Glomerular endothelial cell (primary cell): ENCODE measurements around the gene KRT9. TPM values are rescaled to one million over a fixed set of nuclear protein-coding genes. Genes with fewer than 3 reads are reported as not detected.

ENCODE experiments used
- DNase-seq: peaks from one replicate; pipeline ENCODE4 v3.0.0-alpha.2; 2011; ENCODE audit warnings: low read depth, low spot score; ENCODE audit errors: extremely low read depth
- total RNA-seq: library from RNA; depleted of rRNA; stranded (reverse); fragments of >200 nt; gene quantifications from 2 replicates; pipeline ENCODE4 v1.2.3, GENCODE V29; 2015

KRT9 gene
- total RNA-seq, 1 donor from 2014 or later = not detected

DNA sequence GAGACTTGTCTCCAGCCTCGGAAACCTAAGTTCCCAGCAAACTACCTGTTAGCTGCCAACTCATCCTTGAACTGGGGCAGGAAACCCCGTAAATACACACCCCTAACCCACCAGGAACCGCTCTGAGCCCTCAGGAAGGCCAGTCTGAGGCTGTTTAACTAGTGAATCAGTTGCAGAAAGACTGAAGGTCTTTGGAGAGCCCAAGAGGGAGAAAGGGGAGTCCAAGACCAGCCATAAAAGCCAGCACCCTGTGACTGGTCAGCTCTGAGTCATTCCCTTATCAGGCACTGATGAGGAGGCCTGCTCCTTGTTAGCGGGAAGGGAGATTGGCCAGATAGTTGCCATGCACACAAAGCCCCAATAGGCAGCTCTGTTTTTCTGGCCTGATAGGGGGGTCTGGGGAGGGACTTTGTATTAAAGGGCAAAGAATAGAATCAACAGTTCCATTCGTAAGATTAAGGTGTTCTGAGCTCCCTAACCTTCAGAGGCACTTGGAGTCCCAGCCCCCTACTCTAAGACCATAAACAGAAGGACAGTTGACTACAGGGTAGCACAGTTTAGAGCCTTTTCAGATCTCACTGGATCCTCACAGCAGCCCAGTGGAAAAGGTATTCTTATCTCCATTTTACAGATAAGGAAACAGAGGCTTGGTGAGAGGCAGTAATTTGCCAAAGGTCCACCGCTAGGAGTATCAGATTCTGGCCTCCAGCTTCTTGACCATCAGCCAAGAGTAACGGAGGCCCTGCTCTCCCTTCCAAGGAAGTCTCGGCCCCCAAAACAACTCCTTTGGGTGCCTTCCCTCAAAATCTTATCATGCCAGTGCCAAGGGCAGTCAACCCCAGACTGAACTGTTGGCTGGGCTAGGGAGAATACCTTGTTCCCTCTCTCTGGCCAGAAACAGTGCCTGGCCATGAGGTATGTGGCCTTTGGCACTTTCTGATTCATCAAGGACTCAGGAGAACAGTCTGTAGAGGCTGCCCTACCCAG is 41.5 kb downstream of the KRT9 start:
- peak; percentile 65 for DNase-seq

DNA sequence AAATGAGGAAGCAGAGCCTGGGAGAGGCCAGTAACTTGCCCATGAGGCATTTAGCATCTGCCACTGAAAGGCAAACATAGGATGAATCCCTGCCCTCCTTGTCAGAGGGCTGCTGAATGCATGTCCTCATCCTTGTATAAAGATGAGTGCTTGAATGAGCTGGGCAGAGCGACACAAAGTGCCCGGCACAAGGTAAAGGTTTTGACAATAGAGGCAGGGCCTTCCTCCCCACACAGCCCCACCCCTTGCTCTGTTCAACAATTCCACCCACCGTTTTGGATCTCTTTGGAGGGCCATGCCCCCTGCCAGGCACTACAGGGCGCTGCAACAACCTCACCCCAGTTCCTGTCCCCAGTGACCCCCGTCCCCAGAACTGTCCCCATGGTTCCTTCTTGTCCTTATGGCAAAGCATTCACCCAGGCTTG is 42.4 kb downstream of the KRT9 start:
- DNase-seq = no peak

DNA sequence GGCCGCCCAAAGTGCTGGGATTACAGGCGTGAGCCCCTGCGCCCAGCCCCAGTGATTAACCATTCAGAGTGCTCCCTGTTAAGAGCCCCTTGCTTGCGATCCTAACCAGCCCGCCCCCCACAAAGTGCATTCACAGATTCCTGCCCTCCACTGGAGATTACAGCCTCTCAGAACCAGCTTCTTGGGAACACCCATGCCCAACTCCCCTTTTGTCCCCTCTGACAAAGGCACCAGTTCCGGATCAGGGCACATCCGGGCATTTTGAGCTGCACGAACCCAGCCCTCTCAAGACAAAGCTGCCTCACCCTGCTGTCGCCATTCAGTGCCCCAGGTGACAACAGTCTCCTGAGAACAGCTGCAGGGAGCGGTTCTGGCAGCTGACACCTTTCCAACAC is 42.9 kb downstream of the KRT9 start:
- DNase-seq = no peak

DNA sequence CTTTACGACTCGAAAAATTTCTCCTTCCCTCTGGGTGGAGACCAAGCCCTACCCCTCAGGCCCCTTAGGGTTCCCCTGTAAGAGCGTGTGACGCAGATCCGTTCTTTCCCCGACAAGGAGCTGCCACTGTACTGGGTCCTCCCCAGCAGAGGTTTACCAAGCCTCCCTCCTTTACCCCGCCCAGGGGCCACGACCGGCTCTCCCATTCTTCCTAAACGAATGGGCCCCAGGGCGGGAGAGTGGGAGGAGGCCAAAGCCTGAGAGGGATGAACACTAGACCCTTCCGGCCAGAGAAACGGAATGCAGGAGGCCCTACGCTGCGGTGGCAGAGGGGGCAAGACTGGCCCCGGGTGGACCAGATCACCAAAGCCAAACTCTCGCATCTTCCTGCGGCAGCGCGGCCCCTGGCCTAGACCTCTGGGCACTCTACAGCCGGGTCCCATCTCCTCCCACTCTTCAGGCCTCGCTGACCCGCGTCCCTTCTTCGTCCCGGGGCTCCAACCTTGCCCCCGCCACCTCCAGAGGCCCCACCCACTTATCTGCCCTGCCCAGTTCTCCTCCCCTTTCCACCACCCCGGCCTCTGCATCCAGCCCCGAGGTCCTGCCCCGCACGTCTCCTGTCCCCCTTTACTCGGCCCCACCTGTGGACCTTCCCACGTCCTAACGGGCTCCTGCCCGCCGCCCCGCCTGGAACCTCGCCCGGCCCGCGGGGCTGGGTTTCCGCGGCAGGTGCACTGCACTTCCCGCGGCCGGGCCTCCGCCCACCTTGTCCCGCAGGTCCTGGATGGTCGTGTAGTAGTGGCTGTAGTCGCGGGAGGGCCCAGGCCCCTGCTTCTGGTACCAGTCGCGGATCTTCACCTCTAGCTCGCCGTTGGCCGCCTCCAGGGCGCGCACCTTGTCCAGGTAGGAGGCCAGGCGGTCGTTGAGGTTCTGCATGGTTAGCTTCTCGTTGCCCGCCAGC is 44.5 kb downstream of the KRT9 start:
- no peak for DNase-seq

DNA sequence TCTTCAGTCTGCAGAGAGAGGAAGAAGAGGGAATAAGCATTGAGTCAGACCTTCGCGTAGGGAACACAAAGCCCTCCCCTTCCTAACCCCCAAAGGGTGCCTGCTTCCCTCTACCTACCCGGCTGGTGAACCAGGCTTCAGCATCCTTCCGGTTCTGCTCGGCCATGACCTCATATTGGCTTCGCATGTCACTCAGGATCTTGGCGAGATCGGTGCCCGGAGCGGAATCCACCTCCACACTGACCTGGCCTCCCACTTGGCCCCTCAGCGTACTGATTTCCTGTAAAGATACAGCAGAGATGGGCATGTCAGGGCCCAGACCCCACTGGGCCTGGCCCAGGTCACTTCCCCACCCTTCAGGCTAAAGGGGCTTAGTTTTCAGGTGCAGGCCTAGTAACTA is 47.6 kb downstream of the KRT9 start:
- DNase-seq = no peak

DNA sequence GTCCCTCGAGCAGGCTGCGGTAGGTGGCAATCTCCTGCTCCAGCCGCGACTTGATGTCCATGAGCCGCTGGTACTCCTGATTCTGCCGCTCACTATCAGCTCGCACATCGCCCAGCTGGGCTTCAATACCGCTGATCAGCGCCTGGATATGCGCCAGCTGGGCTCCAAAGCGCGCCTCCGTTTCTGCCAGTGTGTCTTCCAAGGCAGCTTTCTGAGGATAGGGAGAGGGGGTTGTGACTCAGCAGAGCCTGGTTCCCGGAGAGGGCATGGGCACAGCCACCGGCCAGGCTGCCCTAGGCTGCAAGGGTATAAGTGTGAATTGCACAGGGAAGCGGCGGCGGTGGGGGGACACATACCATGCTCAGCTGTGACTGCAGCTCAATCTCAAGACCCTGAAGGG is 48.1 kb downstream of the KRT9 start:
- DNase-seq = no peak

DNA sequence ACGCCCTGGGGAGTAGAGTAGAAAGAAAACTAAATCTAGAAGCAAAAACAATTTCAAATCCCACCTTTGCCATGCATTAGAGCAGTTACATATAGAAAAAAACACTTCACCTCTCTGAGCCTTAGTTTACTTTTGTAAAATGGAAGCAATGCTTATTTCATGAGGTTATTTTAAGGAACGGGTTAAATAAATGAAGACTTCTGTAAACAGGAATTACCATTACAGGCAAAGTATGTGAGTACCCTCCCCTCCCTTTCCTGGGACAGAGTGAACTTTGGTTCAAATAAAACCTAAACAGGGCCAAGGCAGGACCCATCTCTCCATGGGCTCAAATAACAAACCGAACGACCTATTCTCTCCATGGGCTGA is 48.6 kb downstream of the KRT9 start:
- DNase-seq = no peak

DNA sequence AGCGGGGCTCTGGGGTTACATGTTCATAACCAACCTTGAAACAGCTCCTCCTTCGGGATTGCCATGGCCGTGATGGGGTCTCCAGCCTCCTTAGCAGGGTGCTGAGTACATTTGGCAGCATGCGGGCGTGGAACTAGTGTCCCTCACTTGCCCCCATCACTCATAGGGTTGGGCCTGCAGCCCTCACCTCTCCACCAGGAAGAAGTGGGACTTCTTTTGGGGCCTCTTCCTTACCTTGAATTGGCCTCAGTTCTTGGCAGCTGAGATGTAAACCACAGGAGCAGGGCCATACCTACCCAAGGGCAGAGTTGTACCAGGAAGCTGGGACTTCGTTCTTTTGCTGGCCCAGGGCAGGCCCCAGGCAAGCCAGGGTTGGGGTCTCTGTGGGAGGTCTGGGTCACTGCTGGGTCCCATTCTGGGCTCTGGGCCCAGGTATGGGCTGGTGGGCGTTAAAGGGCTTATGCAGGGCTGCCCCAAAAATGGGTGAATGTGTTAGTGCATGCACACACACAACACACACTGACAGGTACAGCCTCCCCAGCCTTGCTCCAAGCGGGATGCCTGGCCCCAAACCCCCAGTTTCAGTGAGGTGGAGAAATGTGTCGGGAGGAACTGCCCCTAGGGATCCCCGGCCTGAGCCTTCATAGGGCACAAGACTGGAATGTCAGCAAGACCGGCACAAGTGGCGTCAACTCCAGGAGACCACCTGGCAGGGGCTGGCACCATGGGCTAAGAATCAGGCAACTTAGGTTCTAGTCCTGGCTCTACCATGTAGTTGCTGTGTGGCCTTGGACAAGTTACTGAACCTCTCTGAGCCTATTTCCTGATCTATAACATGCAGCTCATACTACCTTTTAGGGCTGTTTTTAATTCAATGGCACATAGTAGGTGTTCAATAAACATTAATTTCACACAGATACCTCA is 49.3 kb downstream of the KRT9 start:
- no peak for DNase-seq

DNA sequence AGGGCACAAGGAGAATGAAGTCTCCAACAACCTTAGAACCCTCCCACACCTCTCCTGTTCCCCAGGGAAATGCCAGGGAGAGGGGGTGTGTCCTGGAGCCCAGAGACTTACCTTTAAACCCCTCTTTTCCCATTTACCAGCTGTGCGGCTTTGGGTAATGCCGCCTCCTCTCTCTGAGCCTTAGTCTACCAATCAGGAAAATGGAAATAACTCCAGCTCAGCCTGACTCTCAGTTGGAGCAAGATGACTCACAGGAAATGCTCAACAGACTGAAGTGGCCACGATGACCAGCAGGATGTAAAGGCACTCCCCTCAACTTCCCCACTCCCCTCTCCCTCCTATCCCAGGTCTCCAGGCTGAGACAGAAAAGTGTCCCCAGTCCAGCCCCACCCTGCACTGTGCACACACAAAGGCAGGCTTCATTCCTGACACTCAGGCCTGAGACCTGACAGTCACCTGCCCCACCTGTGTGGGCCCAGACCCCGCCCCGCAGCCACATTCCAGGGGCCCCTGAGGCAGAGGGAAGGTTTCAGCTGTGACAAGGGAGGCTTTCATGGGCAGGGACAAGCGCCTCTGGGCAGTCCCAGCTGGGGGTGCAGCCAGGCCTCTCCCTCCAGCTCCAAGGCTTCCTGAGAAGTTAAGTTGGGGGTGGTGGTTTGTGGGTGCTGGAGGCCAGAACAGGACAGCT is 50.1 kb downstream of the KRT9 start:
- DNase-seq = peak; percentile 47

DNA sequence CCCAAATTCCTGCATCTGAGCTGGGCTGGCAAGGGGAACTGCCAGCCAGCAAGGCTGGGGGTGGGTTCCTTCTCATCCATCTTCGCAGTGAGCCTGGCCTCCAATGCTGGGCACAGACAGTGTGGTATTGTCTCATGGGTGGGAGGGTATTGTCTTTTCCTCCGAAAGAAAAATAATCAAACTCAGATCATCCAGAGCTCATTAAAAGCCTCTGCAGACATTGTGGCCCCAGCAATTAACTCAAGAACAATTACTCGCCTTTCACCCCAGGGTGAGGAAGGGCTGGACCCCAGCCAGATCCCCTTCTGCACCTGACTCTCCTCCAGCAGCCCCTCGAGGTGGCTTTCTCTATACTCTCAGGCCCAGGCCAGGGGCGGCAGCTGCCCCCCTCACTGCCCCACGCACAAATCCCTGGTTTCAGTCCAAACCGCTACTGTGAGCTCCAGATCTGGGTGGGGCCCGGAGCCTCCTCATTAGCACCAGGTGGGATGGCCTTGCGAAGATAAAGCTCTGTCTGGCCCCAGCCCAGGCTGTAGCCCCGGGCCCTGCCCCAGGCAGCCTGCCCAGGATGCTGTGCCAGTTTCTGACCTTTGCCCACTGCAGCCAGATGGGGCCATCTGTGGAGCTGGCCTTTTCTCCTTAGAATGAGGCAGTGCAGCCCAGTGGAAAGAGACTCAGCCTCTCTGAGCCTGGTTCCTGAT is 50.9 kb downstream of the KRT9 start:
- DNase-seq = no peak

DNA sequence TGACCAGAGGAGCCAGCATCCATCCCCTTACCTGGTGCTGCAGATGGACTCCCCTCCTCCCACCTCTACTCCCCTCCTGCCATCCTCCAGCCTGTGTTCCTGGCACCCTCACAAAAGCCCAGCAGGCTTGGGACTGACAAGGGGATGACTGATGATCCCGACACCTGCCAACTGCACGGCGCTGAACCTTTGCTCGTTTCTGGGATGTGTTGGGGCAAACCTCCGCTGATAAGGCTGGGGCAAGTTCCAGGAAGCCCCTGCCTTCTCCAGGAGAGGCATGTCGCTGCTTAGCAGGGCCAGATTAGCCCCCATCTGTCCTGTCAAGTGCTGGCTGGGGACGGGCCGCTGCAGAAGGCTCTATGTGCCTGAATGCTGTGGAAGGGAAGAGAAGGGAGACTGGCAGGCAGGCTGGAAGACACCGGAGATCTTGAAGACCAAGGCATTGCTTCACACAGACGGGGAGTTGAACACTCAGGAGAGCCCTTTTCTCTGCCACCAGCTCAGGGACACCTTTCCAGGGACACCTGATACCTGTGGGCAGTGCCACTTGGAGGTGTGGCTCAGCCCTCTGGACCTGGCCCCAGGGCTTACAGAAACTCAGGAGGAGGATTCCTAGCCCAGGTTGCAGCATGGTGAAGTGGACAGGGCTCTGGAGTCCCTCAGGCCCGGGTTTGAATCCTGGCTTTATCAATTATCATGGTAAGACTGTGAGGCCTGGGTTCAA is 52.2 kb downstream of the KRT9 start:
- no peak for DNase-seq

DNA sequence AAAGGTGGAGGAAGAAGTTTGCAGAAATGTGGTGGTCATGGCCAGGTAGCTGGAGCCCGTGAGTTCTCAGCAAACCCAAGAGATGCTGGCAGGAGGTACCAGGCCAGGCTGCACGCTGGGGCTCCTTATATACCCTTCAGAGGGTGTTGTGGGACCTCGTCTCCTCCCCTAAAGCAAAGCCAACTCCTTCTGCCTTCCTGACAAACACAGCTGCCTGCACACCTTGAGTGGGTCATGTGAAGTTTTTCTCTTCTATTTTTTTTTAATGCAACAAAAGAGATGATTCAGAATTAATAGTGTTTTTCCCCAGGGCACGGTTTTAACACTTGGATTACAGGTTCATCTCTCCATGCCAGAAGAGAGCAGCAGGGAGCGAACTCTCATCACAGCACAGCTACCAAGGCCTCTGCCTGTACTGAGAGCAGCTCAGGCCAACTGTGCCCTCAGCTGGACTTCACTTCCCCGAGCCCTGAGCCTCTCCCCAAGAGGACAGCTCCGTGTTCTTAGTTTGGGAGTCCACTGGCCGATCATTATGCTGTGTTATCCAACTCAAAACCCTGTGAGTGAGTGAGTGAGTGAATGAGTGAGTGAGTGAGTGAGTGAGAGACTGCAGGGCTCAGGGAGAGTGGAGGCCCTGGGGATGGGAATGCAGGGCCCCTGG is 52.9 kb downstream of the KRT9 start, which contains the start of gene KRT15:
Gene KRT15 (minus strand): TSS at position 102 of the 661 bp plus-strand sequence. CDS start 63 bp downstream, at position 39.
- DNase-seq = no peak

DNA sequence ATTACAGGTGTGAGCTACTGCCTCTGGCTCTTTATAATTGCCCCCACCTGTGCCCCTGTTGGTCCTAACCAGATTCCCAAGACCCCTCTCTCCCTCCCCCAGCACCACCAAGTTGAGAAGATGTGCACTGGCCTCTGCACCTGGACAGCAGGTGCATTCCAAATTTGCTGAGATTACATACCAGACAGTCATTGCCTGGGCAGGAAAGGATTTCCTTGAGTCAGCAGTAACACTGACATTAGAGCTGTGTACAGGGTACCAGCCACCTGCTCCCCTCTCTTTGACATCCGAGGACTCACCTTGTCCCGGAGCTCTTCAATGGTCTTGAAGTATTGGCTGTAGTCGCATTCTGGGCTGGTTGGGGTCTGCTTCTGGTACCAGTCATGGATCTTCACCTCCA is 53.8 kb downstream of the KRT9 start:
- no peak for DNase-seq

DNA sequence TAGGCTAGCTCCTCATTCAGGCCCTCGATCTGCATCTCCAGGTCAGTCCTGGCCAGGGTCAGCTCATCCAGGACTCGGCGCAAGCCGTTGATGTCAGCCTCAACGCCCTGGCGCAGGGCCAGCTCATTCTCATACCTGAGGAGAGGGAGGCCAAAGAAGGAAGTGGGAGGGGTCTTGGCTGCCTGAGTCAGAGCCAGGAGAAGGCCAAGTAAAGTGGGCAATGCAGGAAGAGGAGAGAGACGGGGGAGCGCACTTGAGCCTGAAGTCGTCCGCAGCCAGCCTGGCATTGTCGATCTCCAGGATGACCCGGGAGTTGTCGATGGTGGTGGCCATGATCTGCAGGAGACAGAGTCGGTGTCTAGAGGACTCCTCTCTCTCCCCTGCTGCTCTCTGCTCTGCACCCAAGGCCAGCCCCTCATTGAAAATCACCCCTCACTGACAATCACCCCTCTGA is 55.0 kb downstream of the KRT9 start:
- DNase-seq = no peak

DNA sequence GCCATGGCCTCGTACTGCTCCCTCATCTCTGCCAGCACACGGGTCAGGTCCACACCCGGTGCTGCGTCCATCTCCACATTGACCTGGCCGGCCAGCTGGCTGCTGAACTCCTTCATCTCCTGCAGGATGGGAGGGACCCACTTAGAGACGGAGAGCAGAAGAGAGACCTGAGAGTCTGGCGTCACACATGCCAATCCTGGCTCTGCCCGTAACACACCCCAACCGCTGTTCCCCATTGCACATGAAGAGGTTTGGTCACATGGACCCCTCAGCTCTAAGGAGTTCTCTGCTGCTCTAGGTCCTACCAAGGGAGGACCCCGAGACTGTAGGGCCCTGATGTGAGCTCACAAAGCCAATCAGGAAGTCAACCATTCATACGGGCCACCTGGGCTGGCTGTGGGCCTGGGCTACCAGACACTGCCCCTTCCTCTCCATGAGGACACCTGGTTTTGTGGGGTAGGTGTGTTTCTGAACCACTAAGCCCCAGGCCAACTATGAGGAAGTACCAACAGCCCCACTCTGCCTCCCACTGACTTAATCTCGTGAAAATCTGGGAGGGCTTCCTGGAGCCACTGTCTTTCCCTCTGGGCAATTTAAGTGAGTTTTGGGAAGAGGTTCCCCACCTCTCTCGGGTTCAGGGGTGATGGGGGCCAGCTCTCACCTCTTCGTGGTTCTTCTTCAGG is 55.6 kb downstream of the KRT9 start:
- DNase-seq = no peak
